GM18858 (cell line): ENCODE data around the gene SRP54.
"Not testable (repeated sequence)": the region's sequence is repeated elsewhere in the genome, so short reads cannot be mapped to it uniquely, and the experiment has no call there.

ENCODE experiments used
- ATAC-seq: cut with Tn5 transposase; IDR thresholded peaks from one replicate; pipeline ENCODE4 v1.9.1; 2021; ENCODE audit not compliant: unreplicated experiment

Gene SRP54

GRCh38 chr14:35046048-35046750, 63.4 kb downstream of the SRP54 start, which contains the start of gene FAM177A1:
Gene FAM177A1 (plus strand): TSS chr14:35046272. CDS start chr14:35046464, 192 bp downstream.
- peak; percentile 86 for ATAC-seq

- peak; percentile 16 for ATAC-seq
These were observed 64.2 kb downstream of the SRP54 start for GRCh38 chr14:35046751-35047536.

- ATAC-seq: no peak
These were observed 65.3 kb downstream of the SRP54 start for GRCh38 chr14:35047976-35048513.

GRCh38 chr14:35050652-35051051, 67.9 kb downstream of the SRP54 start:
- no peak for ATAC-seq

DNA sequence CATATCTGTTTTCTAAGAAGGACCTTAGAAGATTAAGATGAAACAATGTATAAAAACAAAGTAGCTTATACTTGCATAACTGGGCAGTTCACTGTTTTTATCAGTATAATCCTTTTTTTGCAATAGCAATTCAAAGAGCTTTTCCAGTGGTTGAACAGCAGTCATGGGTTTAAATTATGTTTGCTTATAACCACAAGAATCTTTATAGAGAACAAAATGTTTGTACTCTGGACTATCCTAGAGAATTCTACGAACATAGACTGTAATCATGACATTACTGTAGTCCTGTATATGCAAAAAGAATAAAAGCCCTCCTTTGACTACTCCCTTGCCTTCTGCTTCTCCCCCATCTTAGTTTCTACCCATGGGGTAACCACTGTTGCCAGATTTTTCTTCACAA, 69.0 kb downstream of the SRP54 start:
- ATAC-seq: no peak

- no peak for ATAC-seq
These were observed 69.8 kb downstream of the SRP54 start for GRCh38 chr14:35052637-35053036.

DNA sequence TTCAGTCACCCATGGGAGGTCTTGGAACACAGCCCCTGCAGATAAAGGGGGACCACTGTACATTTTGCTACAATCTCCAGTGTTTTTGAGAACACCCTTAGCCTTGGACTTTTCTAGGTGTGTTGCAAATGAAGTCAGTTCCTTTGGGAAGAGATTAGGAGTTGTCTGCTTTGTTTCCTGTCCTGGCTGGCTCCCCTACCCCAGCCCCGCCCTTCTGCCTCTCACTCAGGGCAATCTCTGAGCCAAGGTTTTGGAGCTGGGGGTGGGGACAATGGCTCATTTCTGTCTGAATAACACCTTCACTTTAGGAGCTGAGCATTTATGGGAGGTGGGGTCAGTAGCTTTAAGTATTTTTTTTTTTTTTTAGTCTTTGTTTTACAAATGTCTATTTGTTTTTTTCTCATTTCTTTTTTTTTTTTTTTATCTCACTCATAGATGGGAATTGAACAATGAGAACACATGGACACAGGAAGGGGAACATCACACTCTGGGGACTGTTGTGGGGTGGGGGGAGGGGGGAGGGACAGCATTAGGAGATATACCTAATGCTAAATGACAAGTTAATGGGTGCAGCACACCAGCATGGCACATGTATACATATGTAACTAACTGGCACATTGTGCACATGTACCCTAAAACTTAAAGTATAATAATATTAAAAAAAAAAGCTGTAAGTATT, 78.5 kb downstream of the SRP54 start:
- not testable (repeated sequence) for ATAC-seq

DNA sequence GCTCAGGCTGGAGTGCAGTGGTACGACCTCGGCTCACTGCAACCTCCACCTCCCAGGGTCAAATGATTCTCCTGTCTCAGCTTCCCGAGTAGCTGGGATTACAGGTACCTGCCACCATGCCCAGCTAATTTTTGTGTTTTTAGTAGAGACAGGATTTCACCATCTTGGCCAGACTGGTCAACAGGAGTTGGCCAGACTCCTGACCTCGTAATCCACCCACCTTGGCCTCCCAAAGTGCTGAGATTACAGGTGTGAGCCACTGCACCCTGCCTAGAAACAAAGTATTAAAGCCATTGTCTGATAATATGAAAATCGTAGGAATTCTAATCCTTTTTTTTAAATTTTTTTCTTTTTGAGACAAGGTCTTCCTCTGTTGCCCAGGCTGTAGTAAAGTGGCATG, 82.9 kb downstream of the SRP54 start:
- ATAC-seq: not testable (repeated sequence)

DNA sequence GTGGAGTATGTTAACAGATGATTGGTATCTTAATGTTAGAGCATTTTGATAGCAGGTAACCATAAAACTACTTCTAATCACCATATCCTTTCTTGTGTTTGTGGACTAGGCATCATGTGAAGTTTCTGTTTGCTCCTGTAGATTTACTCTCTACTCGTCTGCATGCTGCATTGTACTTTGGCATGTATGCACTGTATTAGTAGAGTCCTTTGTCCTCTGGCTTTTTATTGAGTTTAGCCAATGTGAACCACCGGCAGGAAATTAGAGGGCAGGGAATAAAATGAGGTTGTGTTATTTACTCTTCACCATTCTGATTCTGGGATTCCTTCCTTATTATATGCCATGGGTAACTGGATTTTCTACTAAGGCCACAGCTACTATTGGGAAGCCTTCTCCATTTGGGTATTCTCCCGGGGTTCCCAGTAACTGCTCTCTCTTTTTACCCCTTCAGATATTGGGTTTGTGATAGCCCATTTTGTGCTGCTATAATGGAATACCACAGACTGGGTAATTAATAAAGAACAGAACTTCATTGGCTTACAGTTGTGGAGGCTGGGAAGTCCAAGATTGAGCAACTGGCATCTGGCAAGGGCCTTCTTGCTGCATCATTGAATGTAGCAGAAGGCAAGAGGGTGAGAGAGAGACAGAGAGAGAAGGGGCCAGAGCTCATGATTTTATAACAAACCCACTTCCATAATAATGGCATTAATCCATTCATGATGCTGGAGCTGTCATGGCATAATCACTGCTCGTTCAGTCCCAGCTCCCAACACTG, 85.6 kb downstream of the SRP54 start:
- no peak for ATAC-seq

DNA sequence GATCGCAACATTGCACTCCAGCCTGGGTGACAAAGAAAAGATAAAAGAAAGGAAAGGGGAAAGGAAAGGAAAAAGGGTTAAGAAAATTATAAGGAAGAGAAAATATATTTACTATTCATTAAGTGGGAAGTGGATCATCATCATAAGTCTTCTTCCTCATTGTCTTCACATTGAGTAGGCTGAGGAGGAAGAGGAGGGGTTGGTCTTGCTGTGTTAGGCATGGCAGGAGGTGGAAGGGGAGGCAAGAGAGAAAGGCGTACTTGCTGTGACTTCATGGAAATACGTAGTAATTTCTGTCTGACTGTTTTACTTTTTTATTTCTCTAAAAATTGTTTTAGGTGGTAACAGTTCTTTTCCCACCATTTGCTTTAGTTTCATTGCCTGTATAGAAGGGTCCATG, 89.4 kb downstream of the SRP54 start:
- ATAC-seq: no peak

DNA sequence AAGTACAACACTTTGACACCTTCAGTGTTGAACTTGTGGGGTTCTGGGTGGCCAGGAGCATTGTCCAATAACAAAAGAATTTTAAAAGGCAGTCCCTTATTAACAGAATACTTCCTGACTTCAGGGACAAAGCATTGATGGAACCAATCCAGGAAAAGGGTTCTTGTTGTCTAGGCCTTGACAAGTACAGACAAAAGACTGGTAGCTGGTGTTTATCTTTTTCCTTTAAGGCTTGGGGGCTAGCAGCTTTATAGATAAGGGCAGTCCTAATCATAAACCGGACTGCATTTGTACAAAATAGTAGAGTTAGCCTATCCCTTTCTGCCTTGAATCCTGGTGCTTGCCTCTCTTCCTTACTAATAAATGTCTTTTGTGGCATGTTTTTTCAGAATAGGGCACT, 90.7 kb downstream of the SRP54 start:
- ATAC-seq: no peak

DNA sequence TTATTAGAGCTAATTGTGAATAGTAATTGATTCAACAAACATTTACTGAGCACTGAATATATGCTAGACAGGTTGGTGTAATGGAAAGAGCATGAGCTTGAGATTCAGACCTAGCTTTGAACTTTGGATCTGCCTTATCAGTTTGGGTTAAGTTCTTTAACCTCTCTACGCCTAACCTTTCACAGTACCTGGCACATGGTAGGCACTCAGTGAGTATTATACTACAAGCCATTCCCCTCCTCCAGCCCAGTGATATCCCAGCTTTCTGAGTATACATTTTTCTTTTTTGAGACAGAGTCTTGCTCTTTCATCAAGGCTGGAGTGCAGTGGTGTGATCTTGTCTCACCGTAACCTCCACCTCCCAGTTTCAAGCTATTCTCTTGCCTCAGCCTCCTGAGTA, 95.3 kb downstream of the SRP54 start:
- ATAC-seq: no peak
